DOHH2 (cell line): ENCODE results near the gene C1orf159.

Source experiments
- H3F3A ChIP-seq: fragments of 200-600 bp; sonication (generic), shearing (Covaris generic); 2 replicates; pipeline ENCODE4 v1.6.0; 2016; ENCODE audit warnings: antibody characterized with exemption, mild to moderate bottlenecking; ENCODE audit not compliant: control insufficient read depth, insufficient read depth
- H3K27ac ChIP-seq: fragments of 200-600 bp; sonication (generic); 2 replicates; pipeline ENCODE4 v1.5.1; 2014; ENCODE audit warnings: low read depth, mild to moderate bottlenecking, low read length, moderate library complexity
- H3K27me3 ChIP-seq: fragments of 200-600 bp; sonication (generic); 2 replicates; pipeline ENCODE4 v1.6.1; 2014; ENCODE audit warnings: mild to moderate bottlenecking, low read length, mixed read lengths; ENCODE audit not compliant: control insufficient read depth
- H3K36me3 ChIP-seq: fragments of 200-600 bp; sonication (generic); 2 replicates; pipeline ENCODE4 v1.6.1; 2014; ENCODE audit warnings: mild to moderate bottlenecking, low read length, moderate library complexity, mixed read lengths; ENCODE audit not compliant: control insufficient read depth
- H3K4me1 ChIP-seq: fragments of 200-600 bp; sonication (generic); 2 replicates; pipeline ENCODE4 v1.6.1; 2014; ENCODE audit warnings: mild to moderate bottlenecking, low read length, mixed read lengths; ENCODE audit not compliant: control insufficient read depth
- H3K4me2 ChIP-seq: fragments of 200-600 bp; sonication (generic); 2 replicates; pipeline ENCODE4 v1.6.0; 2014; ENCODE audit warnings: mild to moderate bottlenecking, low read length, moderate library complexity
- H3K4me3 ChIP-seq: fragments of 200-600 bp; sonication (generic); 2 replicates; pipeline ENCODE4 v1.5.1; 2014; ENCODE audit warnings: mild to moderate bottlenecking, low read length, mixed read lengths
- H3K79me2 ChIP-seq: fragments of 200-600 bp; sonication (generic); 2 replicates; pipeline ENCODE4 v1.6.1; 2014; ENCODE audit warnings: mild to moderate bottlenecking, low read length, mixed read lengths; ENCODE audit not compliant: control insufficient read depth
- H3K9me2 ChIP-seq: fragments of 200-600 bp; sonication (generic); replicated peaks from 2 replicates; pipeline ENCODE4 v1.6.1; 2014; ENCODE audit warnings: mild to moderate bottlenecking, low read length, mixed read lengths; ENCODE audit not compliant: control insufficient read depth
- H3K9me3 ChIP-seq: fragments of 200-600 bp; sonication (generic); 2 replicates; pipeline ENCODE4 v1.6.1; 2014; ENCODE audit warnings: antibody characterized with exemption, low read length, mixed read lengths; ENCODE audit not compliant: control insufficient read depth, insufficient read depth
- H4K20me1 ChIP-seq: fragments of 200-600 bp; sonication (generic); 2 replicates; pipeline ENCODE4 v1.6.0; 2014; ENCODE audit warnings: low read depth, mild to moderate bottlenecking, antibody characterized with exemption, low read length, moderate library complexity; ENCODE audit not compliant: control insufficient read depth, insufficient read depth
- EZH2phosphoT487 ChIP-seq: fragments of 200-600 bp; sonication (generic); IDR thresholded peaks from 2 replicates; pipeline ENCODE4 v1.6.1; 2017; ENCODE audit warnings: borderline replicate concordance, mild to moderate bottlenecking, antibody characterized with exemption, low read length, moderate library complexity, mixed read lengths
- TF ChIP-seq, protein P1 (sequence below): fragments of 200-600 bp; sonication (generic); IDR thresholded peaks from one replicate; pipeline ENCODE4 v1.5.1; 2014; ENCODE audit warnings: antibody characterized with exemption, mild to moderate bottlenecking, low read depth, low read length; ENCODE audit not compliant: poor library complexity, severe bottlenecking

Gene C1orf159

DNA sequence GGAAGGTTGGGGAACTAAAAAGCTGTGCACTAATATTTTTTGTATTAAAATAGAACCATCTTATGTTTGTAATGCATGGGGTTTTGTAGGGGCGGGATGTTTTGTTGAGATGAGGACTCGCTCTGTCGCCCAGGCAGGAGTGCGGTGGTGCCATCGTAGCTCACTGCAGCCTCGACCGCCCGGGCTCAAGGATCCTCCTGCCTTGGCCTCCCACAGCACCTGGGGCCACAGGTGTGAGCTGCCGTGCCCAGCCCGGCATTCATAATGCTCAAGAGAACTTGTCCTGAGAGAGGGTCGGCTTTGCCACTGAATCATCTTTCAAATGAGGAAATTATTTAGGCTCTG is 3.0 kb upstream of the C1orf159 start:
- Histone ChIP-seq H3F3A (no peaks in the 10 kb centered on the region), H3K4me1 (peaks cover 12% of the 10 kb centered on the region), H3K79me2 (peaks cover 13% of the 10 kb centered on the region), H3K4me2 (no peak overlapping the region), H3K27ac (no peak overlapping the region), H3K27me3 (peaks cover 31% of the 10 kb centered on the region), H3K9me3 (peaks cover 5% of the 10 kb centered on the region; the same call in 1 of the 2 replicates), H3K9me2 (no peaks in the 10 kb centered on the region), H3K36me3 (no peaks in the 10 kb centered on the region), H3K4me3 (no peak overlapping the region), H4K20me1 (no peaks in the 10 kb centered on the region)
- TF ChIP-seq EZH2phosphoT487 = no peak
- TF ChIP-seq, protein P1, sequence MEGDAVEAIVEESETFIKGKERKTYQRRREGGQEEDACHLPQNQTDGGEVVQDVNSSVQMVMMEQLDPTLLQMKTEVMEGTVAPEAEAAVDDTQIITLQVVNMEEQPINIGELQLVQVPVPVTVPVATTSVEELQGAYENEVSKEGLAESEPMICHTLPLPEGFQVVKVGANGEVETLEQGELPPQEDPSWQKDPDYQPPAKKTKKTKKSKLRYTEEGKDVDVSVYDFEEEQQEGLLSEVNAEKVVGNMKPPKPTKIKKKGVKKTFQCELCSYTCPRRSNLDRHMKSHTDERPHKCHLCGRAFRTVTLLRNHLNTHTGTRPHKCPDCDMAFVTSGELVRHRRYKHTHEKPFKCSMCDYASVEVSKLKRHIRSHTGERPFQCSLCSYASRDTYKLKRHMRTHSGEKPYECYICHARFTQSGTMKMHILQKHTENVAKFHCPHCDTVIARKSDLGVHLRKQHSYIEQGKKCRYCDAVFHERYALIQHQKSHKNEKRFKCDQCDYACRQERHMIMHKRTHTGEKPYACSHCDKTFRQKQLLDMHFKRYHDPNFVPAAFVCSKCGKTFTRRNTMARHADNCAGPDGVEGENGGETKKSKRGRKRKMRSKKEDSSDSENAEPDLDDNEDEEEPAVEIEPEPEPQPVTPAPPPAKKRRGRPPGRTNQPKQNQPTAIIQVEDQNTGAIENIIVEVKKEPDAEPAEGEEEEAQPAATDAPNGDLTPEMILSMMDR = no peak

DNA sequence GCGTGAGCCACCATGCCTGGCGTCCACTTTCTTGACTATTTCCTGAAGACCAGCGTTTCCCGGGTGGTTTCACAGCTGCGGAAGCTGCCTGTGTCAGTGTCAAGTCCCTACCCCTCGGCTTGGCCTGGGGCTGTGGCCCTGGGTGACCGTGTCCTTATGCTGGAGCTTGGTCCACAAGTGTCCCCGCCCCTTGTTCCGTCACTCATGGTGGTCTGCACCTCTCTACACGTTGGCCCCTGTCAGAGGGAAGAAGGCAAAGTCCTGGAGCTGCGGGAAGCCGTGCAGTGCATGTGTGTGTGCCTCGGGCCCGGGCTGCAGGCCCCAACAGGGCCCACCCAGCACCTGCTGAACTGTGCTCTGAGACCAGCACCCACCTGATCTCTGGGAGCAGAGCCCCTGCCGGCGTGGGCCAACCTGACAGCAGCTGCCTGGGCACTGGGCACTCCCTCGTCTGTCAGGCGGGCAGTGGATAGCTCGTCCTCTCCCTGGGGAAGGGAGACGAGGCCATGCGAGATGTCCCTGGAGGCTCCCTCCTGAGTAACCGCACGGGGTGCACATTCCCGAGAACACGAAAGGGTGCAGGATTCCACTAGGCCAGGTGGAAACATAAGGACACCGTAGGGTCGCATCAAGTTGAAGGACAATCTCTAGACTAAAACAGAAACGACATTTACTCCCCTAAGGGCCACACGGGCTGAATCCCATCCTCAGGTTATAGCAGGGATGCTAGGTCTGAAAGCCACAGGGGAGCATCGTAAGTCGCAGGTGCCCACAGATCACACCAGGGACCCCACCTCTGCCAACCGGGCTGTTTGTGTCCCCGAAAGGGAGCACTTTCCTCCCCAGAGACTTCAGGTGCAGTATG is 2.4 kb upstream of the C1orf159 start:
- Histone ChIP-seq H3K4me3 (no peak overlapping the region), H3K4me2 (no peak overlapping the region), H3K9me3 (peaks cover 5% of the 10 kb centered on the region; the same call in 1 of the 2 replicates), H3K36me3 (peaks cover 4% of the 10 kb centered on the region), H3K4me1 (peaks cover 12% of the 10 kb centered on the region), H3F3A (no peaks in the 10 kb centered on the region), H3K27me3 (peaks cover 31% of the 10 kb centered on the region), H3K9me2 (no peaks in the 10 kb centered on the region), H3K79me2 (peaks cover 16% of the 10 kb centered on the region), H4K20me1 (no peaks in the 10 kb centered on the region), H3K27ac (no peak overlapping the region)
- no peak for TF ChIP-seq EZH2phosphoT487
- TF ChIP-seq, protein P1 = no peak

DNA sequence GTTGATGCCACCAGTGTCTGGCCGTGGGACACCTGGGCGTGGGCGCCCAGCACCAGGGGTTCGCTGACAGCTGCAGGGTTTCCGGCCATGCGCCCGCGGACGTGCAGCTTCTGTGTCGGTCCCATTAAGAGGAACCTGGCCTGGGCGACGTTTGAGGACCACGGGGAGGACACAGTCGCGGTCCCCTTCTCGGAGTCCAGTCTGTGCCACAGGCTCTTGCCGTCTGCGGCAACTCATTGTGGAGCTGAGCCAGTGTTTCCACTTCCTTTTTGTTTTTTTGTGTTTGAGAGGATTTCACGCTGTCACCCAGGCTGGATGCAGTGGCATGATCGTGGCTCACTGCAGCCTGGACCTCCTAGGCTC is 1.6 kb upstream of the C1orf159 start:
- Histone ChIP-seq H3K27ac (no peak overlapping the region), H3K79me2 (peaks cover 19% of the 10 kb centered on the region), H3K9me2 (no peaks in the 10 kb centered on the region), H3K4me2 (no peak overlapping the region), H4K20me1 (no peaks in the 10 kb centered on the region), H3K4me1 (peaks cover 12% of the 10 kb centered on the region), H3K4me3 (no peak overlapping the region), H3F3A (no peaks in the 10 kb centered on the region), H3K36me3 (peaks cover 7% of the 10 kb centered on the region), H3K27me3 (peaks cover 31% of the 10 kb centered on the region), H3K9me3 (peaks cover 5% of the 10 kb centered on the region; the same call in 1 of the 2 replicates)
- TF ChIP-seq, protein P1 = no peak
- TF ChIP-seq EZH2phosphoT487 = no peak
